Tibial nerve (tissue), 4 donors: ENCODE results near the gene SCML2. TPM values are rescaled to one million over a fixed set of nuclear protein-coding genes. Genes with fewer than 3 reads are reported as not detected.
A peak's percentile ranks its signal among the peaks of the same experiment; 100 is the strongest.

Experiments
- DNase-seq, 2 donors: peaks; one replicate each; pipeline ENCODE4 v3.0.0-alpha.2; 2019; ENCODE audit warnings: low spot score in 2 of 2
- H3K27ac ChIP-seq, 4 donors: fragments of 200-600 bp; sonication (generic) in 3 of 4; one replicate each; pipeline ENCODE4 v1.5.1; 2017 to 2019; ENCODE audit warnings: mild to moderate bottlenecking in 1 of 4
- H3K27me3 ChIP-seq, 2 donors: fragments of 200-600 bp; sonication (generic) in 1 of 2; one replicate each; pipeline versions ENCODE4 v1.5.1 to v1.6.0; 2017 to 2019
- H3K36me3 ChIP-seq, 3 donors: fragments of 200-600 bp; sonication (generic); one replicate each; pipeline ENCODE4 v1.5.1; 2018 to 2019
- H3K4me1 ChIP-seq, 4 donors: fragments of 200-600 bp; sonication (generic) in 3 of 4; one replicate each; pipeline ENCODE4 v1.5.1; 2017 to 2019
- H3K4me3 ChIP-seq, 4 donors: fragments of 200-600 bp; sonication (generic) in 3 of 4; one replicate each; pipeline ENCODE4 v1.5.1; 2017 to 2019; ENCODE audit warnings: mild to moderate bottlenecking in 1 of 4, moderate library complexity in 1 of 4
- H3K9me3 ChIP-seq, 4 donors: fragments of 200-600 bp; sonication (generic) in 3 of 4; one replicate each; pipeline ENCODE4 v1.5.1; 2017 to 2019
- CTCF ChIP-seq, 5 experiments: fragments of 200-600 bp in 3 of 5; fragments of 450-650 bp in 2 of 5; sonication (generic) in 3 of 5; IDR thresholded peaks; one replicate each; pipeline ENCODE4 v1.5.1; 2016 to 2019; ENCODE audit warnings: antibody characterized with exemption in 5 of 5, mild to moderate bottlenecking in 3 of 5, moderate library complexity in 2 of 5
- EP300 ChIP-seq, 2 donors: sonication (generic); formaldehyde crosslinking; IDR thresholded peaks; one replicate each; pipeline ENCODE4 v1.6.1; 2017; ENCODE audit warnings: antibody characterized with exemption in 2 of 2, mild to moderate bottlenecking in 1 of 2
- POLR2A ChIP-seq, 2 donors: fragments of 450-650 bp; IDR thresholded peaks; one replicate each; pipeline ENCODE4 v1.6.1; 2017; ENCODE audit warnings: antibody characterized with exemption in 2 of 2, mild to moderate bottlenecking in 2 of 2, moderate library complexity in 2 of 2
- WGBS, 2 donors: methylation state at CpG; one replicate each; pipeline ENCODE4 v1.1.5; 2018; 5-methylcytosine and 5-hydroxymethylcytosine counted together
- total RNA-seq, 4 donors: library from RNA; depleted of rRNA; stranded (reverse); fragments of >200 nt; gene quantifications; one replicate each; pipeline ENCODE4 v1.1.0, GENCODE V29; 2016

Gene SCML2
- total RNA-seq, 4 donors from 2014 or later = 0.59 to 1.5 (median 0.64) TPM

- Histone ChIP-seq H3K36me3 (no peaks in the 10 kb centered on the region), H3K27ac (no peak overlapping the region), H3K9me3 (no peaks in the 10 kb centered on the region), H3K4me1 (peaks cover 0 to 4% (median 0%) of the 10 kb centered on the region in 4 donors), H3K27me3 (peaks cover 0 to 8% of the 10 kb centered on the region in 2 donors), H3K4me3 (peak overlapping the region; percentile 32 to 63 (median 44))
- WGBS, 2 donors = 0 to 28% methylated on average over 2 to 48 of the region's 50 CpGs
- TF ChIP-seq CTCF (IDR thresholded peaks at IDR 0.05) (no peak), EP300 (IDR thresholded peaks at IDR 0.05) (no peak)
- DNase-seq = no peak
These were observed 538 bp downstream of the SCML2 start for GRCh38 chrX:18353931-18354368.

GRCh38 chrX:18351784-18352183 is 2.7 kb downstream of the SCML2 start:
- Histone ChIP-seq H3K27me3 (peaks cover 0 to 8% of the 10 kb centered on the region in 2 donors), H3K4me1 (peaks cover 0 to 4% (median 0%) of the 10 kb centered on the region in 4 donors), H3K4me3 (no peak overlapping the region), H3K27ac (no peak overlapping the region), H3K36me3 (no peaks in the 10 kb centered on the region), H3K9me3 (no peaks in the 10 kb centered on the region)
- whole genome bisulfite sequencing, 2 donors = 68 to 74% methylated on average over 2 of the region's 2 CpGs
- TF ChIP-seq CTCF (IDR thresholded peaks at IDR 0.05) (no peak), POLR2A (IDR thresholded peaks at IDR 0.05) (no peak), EP300 (IDR thresholded peaks at IDR 0.05) (no peak)
- DNase-seq = no peak

GRCh38 chrX:18348047-18348446 is 6.4 kb downstream of the SCML2 start:
- 58 to 60% methylated on average over 2 of the region's 2 CpGs for WGBS, 2 donors
- DNase-seq = no peak
- no peaks in the 10 kb centered on the region for H3K27me3 ChIP-seq
- no peak overlapping the region for H3K4me3 ChIP-seq
- H3K27ac ChIP-seq = no peak overlapping the region
- TF ChIP-seq CTCF (IDR thresholded peaks at IDR 0.05) (no peak), EP300 (IDR thresholded peaks at IDR 0.05) (no peak), POLR2A (IDR thresholded peaks at IDR 0.05) (no peak)
- no peaks in the 10 kb centered on the region for H3K36me3 ChIP-seq
- no peaks in the 10 kb centered on the region for H3K9me3 ChIP-seq
- no peaks in the 10 kb centered on the region for H3K4me1 ChIP-seq

GRCh38 chrX:18309401-18309800 is 45.1 kb downstream of the SCML2 start:
- 85 to 90% methylated on average over 4 of the region's 4 CpGs for WGBS, 2 donors
- no peaks in the 10 kb centered on the region for H3K9me3 ChIP-seq
- H3K4me3 ChIP-seq = no peak overlapping the region
- no peak overlapping the region for H3K27ac ChIP-seq
- no peaks in the 10 kb centered on the region for H3K4me1 ChIP-seq
- no peak for DNase-seq
- no peaks in the 10 kb centered on the region for H3K36me3 ChIP-seq
- no peaks in the 10 kb centered on the region for H3K27me3 ChIP-seq
- TF ChIP-seq CTCF (IDR thresholded peaks at IDR 0.05) = no peak
- TF ChIP-seq POLR2A (IDR thresholded peaks at IDR 0.05) = no peak
- no peak for TF ChIP-seq EP300 (IDR thresholded peaks at IDR 0.05)

- H3K27ac ChIP-seq = no peak overlapping the region
- TF ChIP-seq CTCF (IDR thresholded peaks at IDR 0.05) = no peak
- H3K4me3 ChIP-seq = no peak overlapping the region
- H3K36me3 ChIP-seq = no peaks in the 10 kb centered on the region
- H3K9me3 ChIP-seq = peaks cover 0 to 10% (median 0%) of the 10 kb centered on the region in 4 donors
- H3K4me1 ChIP-seq = no peaks in the 10 kb centered on the region
- 57 to 62% methylated on average over 2 of the region's 2 CpGs for WGBS, 2 donors
- no peak for DNase-seq
- H3K27me3 ChIP-seq = no peaks in the 10 kb centered on the region
These were observed 57.2 kb downstream of the SCML2 start for GRCh38 chrX:18297251-18297650.
